ENCODE data around the gene EXOC4.

EXOC4 gene

DNA sequence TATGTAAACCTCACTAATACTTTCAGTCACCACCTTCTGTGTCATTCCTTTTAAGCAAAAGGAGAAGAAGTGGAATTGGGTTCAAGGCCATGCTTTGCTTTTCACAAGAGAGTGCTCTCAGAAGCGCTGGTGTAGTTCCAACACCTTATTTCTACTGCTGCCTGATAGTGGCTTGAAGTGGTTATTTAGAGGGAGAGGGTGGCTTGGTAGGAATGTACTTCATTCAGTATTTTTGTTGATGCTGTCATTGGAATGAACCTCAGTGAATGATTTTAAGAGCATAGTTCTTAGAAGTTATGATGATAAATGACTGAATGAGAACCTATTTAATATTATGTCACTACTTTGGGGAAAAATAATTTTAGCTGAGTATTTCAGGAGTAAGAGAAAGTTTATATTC, 396.7 kb downstream of the EXOC4 start:
- no peak for DNase-seq
- intact Hi-C loops (cut with DNase I) = no loop called here

DNA sequence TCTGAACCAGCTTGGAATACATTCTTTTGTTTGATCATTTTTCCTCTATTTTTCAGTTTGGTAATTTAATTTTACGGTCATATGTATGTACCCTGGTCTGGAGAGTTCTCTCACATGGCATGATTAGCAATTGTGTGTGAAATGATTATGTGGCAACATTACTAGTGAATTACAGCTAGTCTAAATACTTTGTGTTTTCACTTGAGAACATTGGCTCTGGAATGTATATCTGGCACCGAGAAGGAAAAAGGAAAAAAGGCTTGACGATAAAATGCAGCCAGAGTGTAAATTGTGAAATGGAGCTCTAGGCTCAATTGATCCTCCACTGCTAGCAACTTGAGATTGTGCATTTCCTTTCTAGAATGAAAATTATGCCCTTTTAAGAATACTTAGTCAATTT, 397.2 kb downstream of the EXOC4 start:
- intact Hi-C loops (cut with DNase I) = no loop called here
- DNase-seq = no peak

DNA sequence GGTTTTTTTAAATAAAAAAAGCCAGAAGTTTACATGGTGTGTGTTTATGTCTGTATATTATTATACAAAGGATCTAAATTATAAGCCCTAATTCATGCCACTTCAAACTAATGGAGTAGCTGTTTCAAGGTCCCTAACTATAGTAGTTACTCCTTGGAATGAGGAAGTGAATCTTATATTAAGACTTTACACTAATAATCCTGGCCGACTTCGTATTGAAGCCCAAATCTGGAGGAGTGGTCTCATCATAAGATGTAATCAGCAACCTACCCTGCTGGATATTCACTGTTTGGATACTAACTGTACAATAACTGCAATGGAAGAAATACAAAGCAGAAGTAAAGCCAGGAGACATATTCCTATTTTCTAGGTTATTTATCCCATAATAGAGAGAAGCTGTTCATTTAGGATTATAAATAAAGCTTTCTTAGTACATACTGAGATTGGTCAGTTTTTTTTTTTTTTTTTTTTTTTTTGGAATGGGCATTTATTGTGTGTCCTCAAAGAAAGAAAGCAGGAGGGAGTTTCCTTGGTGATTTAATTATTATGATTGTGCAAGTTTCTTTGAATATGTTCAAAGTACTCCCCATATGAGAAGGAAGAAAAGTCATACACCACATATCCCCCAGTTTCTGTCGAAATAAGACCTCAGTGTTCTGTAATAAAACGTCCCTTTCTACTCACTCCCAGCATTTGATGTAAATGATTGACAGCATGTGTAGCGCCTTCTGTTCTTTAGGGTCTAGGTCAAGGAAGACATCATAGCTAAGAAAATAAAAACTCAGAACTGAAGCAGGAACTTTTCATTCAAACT, 397.8 kb downstream of the EXOC4 start:
- no peak for DNase-seq
- intact Hi-C loops (cut with DNase I) = no loop called here

DNA sequence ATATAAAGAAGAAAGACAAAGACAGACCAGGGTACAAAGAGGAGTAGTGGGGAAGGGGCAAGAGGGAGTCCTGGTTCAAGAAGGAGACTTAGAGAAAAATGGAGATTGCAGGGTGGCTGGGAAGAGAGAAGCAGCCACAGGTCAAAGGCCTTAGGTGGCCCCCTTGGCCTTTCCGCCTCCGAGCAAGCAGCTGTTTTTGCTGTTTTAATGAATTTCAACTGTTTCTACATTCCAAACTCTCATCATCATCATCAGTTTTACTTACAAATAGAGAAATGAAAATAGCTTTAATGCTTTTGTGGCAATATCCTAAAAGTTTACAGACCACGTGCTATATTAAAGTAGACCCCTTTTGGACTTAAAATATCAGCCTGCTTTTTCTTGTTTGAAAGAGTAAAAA, 399.7 kb downstream of the EXOC4 start:
- intact Hi-C loops (cut with DNase I) = no loop called here
- DNase-seq = no peak

DNA sequence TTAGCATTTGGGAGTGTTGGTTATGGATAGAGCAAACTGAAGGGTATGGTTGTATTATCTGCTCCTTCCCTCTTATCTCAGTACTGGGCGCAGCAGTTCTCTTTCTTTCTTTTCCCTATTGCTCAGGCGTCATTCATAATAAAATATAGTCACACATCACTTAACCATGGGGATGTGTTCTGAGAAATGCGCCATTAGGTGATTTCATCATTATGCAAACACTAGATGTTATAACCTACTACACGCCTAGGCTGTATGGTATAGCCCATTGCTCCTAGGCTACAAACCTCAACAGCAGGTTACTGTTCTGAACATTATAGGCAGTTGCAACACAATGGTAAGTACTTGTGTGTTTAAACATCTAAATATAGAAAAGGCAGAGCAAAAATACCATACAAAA, 401.7 kb downstream of the EXOC4 start:
- DNase-seq = no peak
- intact Hi-C loops (cut with DNase I) = no loop called here

DNA sequence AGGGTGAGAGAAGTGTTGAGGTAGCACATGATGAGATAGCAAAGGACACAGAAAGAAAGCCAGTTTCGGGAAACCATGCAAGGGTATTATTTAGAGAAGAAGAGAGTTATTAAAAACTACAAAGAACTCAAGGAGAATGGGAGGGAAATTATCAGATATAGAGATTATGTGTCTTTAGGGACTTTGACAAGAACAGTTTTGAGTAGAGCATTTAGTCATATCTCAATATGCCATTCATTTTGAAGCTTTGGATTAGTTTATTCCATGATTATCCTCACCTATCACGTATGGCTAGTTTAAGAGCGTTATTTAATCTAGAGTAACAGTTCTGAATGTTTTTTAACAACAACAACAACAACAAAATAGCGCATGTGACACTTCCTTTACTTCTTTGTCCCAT, 409.4 kb downstream of the EXOC4 start:
- intact Hi-C loops (cut with DNase I) = no loop called here
- no peak for DNase-seq

DNA sequence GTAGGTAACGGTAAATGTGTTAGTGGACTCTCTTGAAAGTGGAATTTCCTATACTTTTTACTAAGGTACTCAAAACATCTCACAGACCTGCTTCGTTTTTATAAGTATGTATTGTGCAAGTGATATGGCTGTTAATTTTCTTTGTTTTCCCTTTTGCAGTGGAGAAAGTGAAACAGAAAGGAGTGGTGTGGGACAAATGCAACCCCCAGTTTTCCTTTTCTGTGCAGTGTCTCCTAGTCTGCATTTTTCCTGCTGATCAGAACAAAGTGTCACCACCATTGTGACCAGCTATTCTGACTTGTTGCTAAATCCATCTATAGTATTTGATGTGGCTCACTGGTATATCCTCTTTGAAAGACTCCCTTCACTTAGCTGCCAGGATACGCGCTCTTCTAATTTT, 410.0 kb downstream of the EXOC4 start:
- DNase-seq = no peak
- intact Hi-C loops (cut with DNase I) = no loop called here

DNA sequence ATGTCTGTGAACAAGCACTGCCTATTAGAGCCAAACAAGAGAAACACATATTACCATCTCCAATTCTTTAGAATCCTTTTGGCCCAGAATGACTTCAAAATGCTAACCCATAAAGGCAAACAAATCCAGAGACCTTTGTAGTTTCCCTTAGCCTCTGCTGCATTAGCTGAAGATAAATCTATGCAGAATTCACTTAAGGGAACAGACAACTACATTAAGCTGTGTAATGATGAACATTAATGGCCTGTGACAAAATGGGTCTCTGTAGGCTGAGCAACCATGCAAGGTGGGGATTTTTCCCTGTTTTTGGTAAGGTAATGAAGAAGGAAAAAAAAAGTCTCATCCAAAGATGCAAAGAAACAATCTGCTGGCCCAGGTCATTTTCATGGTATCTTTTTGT, 411.6 kb downstream of the EXOC4 start:
- intact Hi-C loops (cut with DNase I) = no loop called here
- DNase-seq = no peak

DNA sequence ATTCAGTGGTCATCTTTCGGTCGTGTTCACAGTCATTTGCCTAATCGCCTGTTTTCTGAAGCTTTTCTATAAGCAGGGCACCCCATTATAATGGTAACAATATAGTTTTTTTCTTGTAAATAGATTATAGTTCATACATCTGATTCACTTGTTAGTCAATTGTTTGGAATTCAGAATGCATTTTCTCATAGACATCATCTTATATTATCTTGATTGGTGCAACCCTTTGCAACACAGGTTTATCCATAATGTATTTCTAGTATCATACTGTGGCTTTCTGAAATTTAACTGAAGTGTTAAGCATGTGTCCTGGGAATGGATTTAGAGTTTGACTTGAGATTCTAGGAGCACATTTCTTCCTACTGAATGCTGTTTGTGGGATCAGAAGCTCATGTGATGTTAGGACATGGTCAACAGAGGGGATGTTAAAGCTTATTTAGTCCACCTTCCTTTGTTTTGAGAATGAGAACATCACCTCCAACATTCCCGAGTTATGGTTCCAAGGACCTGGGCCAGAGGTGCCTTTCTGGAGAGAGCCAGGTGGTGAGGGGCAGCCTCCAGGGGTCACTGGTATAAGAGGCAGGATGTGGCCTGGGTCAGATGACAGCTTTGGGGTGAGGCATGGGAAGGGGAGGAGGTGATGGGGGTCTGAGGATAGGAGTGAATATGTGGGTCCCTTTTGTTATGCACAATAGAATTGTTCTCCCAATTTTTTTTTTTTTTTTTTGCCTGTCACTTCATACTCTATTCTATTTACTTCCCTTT, 415.6 kb downstream of the EXOC4 start:
- peak in 1 of 10 donors; percentile 59 for DNase-seq
- intact Hi-C loops (cut with DNase I) = no loop called here

DNA sequence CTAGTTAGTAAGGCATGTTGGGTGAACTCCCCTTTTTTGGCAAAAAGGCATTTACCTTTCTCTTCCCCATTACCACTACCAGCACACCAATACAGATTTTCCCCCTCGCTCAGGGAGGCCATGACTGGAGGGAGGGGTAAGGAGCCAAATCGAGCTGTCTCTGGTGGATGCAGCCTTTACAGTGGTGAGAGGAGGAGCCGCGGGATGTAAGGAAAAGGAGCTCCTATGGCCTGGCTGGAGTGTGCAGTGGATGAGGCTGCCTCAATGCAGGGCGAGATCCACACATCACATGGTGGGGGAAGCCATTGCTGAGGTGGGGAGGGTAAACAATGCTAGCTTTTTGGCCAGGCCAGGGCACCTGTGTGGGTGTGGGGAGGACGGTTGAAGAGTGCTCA, 416.2 kb downstream of the EXOC4 start:
- DNase-seq = no peak
- intact Hi-C loops (cut with DNase I) = no loop called here

DNA sequence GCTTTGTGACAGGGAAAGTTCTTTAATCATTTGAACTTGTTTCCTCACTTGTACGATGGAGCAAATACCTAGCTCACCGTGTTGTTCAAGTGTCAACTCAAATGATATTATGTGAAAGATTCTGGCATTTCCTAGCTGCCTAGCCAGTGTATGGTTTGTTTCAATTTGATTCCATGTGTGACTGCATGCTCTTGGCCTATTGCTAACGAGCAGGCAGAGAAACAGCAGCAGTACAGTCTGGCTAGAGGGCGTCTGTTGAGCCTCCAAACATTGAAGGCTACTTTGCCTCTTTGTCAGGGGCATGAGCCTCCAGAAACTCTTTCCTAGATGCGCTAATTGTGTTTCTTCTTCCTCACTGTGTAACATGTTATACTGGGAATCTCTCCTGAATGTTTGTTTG, 417.4 kb downstream of the EXOC4 start:
- intact Hi-C loops (cut with DNase I) = no loop called here
- no peak for DNase-seq

DNA sequence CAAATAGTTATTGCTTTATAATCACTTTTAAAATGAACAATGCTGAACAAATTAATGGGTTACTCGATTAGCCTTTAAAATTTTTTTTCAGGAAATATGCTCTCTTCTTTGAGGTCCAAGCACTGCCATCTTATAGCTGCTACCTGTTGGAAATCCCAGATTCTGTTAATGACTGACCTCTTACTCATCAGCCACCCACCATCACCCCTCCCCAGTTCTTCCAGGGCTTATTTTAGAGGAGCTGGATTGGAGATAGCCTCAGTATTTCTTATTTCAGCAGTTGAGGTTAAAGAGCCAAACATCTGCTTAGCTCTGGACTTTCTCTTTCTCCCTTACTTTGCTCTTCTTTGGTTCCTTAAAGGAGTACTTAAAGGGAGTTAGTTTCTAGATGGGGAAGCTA, 420.0 kb downstream of the EXOC4 start:
- intact Hi-C loops (cut with DNase I) = no loop called here

DNA sequence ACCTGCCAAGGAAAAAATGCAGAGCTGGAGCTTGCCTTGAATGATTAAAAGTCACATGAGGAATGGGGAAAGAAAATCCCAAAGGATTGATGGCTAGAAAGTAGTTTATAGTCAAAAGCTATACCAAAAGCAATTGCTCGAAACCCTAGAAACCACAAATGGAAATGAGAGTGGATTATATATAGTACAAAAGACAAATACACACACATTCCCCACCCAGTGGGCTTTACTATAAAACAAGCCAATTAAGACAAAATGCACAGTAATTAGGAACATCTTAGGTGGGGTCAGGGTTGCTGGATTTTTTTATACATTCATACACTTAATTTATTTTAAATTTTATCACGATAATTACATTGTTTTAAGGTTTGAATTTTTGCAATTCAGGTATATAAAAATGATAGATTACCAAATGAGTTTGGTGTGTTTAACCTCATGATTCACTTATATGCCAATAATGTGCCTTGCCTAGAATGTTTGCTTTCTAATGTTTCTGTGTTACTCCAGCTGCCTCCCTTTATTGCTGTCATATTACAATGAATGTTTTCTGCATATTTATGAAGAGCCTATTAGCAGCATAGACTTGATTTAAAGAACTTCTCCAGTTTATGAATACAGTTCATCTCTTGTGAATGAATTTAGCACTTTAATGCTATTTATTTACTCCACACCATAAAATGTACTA, 421.3 kb downstream of the EXOC4 start:
- intact Hi-C loops (cut with DNase I) = no loop called here
- no peak for DNase-seq

More for the DNA sequence above, 420.0 kb downstream of the EXOC4 start:
- no peak for DNase-seq

DNA sequence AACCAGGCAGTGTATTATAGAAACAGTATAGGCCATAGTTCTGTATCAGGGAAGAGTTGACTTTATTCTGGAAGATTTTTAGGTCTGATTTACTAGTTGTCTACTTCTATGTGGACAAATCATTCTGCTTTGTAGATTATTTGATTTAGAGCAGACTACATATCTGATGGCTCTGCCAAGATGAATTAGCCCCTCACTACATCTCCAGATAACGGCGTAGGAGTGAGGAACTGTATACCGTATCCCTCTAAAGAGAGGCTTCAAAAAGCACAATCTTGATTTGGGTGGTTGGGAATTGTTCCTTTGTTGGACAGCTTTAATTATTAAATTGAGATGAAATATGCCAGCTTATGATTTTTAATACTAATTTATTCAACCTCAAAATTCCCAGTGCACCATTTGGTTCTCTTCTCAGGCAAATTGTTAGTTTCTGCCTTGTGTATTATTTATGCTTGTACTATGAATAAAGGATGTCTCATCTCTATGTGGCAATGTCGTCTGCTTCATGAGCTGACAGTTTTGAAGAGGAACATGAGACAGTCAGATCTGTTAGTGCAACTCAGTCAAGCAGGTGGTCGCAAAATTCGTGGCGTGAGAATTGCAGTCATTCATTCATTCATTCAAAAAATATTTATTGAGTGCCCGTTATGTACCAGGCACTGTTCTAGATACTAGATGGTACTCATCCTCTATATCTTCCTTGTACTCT, 422.8 kb downstream of the EXOC4 start:
- no peak for DNase-seq
- intact Hi-C loops (cut with DNase I) = no loop called here

DNA sequence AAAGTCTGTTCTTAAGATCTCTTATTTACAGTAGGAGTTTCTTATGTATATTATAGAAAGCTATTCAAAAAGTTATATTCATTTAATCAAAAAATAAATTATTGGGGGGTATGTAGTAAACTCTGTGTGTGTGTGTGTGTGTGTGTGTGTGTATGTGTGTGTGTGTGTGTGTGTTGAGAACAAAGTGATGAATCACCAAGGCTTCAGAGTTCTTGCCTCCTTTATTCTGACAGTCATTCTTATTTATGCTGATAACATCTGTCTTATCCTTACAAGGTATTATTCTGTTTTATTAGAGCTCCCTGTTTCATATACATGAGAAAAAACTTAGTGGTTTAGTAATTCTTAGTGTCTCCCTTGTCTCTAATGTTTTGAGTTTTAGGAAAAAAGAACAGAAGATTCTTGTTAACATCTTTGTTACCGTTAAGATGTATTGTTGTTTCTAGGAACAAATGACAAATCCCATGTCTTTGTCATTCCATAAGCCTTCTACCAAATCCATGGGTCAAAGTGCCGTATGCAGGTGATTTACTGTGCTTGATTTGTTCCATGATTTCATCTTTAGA, 424.0 kb downstream of the EXOC4 start:
- intact Hi-C loops (cut with DNase I) = no loop called here

DNA sequence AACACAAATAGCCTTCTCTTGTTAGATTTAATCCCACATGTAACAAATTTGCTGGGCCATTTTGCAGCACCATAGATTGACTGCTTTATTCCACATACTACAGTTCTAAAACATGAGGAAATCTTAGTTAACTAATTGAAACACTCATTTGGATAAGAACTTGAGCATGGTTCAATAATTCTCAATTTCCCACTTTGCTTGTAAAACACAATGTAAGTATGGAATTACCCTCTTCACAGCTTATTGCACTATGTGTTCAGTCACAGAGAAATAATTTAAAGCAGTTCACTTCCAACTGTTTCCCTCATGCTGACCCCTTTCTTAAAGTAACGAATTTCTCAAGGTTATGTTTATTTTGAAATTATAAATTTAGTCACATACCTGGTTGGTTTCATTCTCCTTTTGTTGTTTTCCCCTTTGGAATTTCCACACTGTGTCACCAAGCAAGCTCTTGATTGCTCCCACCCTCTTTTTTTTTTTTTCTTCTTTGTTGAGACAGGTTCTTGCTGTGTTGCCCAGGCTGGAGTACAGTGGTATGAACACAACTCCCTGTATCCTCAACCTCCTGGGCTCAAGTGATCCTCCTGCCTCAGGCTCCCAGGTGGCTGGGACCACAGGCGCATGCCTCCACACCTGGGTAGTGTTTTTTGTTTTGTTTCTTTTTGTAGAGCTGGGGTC, 425.4 kb downstream of the EXOC4 start:
- intact Hi-C loops (cut with DNase I) = no loop called here
- DNase-seq = peak in 1 of 10 donors; percentile 49

More for the DNA sequence above, 424.0 kb downstream of the EXOC4 start:
- DNase-seq = no peak

DNA sequence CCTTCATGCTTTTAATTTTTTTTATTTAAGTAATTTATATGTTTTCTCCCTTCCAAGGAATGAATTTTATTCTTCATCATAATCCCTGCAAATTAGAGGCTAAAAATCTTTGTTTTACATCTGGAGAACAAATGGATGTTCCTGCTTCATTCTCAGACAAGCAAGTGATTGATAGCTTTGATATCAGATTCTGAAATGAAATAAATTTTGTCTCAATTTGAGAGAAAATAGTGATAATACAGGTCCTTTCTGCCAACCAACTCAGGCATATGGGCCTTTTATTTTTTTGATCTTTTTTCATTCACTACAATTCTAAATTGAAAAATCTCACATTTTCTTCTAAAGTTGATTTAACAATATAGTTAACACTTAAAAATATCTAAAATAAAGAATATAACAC, 427.1 kb downstream of the EXOC4 start:
- intact Hi-C loops (cut with DNase I) = no loop called here
- DNase-seq = no peak

DNA sequence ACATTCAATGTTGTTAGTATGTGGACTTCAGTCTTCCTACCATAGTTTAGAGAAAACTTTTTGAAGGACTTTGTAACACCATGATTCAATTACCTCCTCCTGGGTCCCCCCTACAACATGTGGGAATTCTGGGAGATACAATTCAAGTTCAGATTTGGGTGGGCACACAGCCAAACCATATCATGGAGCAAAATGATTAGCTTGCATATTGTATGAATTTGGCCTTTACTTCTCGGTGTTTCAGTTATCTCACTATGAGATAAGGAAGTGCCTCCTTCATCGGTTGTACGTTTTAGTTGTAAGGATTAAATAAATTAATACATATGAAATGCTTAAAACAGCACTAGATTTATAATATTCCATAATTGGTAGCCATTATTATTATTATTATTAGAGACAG, 428.7 kb downstream of the EXOC4 start:
- intact Hi-C loops (cut with DNase I) = no loop called here
- DNase-seq = no peak

DNA sequence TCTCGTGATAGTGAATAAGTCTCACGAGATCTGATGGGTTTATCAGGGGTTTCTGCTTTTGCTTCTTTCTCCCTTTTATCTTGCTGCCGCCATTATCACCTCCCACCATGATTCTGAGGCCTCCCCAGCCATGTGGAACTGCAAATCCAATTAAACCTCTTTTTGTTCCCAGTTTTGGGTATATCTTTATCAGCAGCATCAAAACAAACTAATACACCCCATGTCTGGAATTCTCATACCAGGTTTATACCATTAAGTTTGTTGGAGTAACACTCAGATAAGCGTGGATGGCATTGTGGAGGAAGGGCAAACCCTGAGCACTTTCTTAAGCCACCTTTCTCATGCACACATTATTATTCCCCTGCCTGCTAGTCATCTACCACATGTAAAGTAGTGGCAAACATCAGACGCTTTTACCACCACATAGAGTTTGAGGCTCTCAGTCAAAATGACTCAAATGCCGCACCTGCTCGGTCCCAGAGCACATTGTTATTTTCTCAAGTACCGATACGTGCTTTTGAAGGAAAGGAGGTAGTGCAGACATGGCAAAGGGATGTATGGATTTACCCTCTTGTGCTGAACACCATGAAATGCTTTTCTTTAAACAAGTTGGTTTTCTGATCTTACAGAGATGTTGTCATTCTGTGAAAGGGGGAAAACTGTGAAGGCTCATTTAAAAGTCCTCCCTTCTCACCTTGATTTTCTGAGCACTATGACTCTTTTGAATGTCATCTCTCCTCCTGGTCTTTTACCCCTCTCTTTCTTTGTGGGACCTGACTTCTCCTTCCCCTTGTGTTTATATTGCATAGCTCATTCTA, 429.7 kb downstream of the EXOC4 start:
- no peak for DNase-seq
- intact Hi-C loops (cut with DNase I) = no loop called here

Data from posterior cingulate gyrus (tissue), 11 donors.